AG20443 (cell line): ENCODE data around the gene WASF3.

Experiments used
- DNase-seq: peaks from one replicate; pipeline ENCODE4 v3.0.0; 2012; ENCODE audit warnings: low spot score, mixed read lengths

WASF3 gene

DNA sequence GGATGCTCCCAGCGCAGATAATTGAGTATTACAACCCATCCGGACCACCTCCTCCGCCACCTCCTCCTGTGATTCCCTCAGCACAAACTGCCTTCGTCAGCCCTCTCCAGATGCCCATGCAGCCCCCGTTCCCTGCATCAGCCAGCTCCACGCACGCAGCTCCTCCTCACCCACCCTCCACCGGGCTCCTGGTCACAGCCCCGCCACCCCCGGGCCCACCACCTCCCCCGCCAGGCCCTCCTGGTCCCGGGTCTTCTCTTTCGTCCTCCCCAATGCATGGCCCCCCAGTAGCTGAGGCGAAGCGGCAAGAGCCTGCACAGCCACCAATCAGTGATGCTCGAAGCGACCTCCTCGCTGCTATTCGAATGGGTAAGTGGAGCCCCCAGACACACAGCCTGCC, 125.1 kb downstream of the WASF3 start:
- no peak for DNase-seq

DNA sequence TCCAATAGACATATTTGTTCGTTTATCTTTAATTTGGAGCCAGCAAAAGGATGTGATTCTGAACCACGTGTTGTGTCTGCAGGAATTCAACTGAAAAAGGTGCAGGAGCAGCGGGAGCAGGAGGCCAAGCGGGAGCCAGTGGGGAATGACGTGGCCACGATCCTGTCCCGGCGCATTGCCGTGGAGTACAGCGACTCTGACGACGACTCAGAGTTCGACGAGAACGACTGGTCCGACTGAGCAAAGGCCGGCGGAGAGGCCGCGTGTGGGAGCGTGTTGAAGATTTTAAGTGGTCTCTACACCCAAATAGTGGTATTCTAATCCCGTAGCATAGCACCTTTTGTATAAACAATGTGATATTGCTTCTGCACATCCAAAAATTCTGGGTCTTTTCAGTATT, 128.1 kb downstream of the WASF3 start:
- DNase-seq, result no peak

DNA sequence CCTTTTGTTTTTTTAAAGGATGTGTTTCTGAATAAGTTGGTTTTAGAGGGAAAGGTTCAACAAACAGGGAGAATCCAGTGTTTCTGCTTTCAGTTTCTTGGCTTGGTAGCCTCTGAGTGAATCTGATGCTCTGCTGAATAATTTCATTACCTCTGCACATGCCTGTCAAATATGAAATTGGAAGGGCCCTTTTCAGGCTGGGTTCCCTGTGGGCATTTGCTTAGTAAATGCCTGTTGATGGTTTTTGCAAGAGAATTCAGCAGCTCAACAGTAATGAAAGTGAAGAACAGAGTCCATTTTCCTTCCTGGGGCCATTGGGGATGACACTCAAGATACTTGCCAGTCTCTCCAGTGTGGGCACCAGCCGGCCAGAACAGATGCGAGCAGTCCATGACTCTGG, 128.8 kb downstream of the WASF3 start:
- DNase-seq, result no peak

DNA sequence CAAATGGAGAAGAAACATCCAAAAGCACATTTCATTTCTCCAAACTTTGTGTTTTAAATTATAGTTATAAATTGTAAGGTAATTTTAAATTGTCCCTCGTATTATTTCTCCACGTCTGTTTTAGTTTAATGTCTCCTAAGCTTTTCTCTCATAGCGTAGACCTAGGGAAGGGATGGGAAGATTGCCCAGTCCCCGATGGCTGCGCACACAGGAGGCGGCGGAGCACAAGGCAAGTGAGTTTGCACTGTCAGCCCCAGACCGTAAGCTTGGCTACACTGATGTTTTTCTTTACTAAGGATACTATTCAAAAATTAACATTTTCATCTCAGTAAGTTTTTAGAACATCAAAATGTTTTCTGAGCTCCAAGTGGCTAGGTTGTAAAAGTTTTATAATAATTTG, 130.8 kb downstream of the WASF3 start:
- DNase-seq, result no peak

DNA sequence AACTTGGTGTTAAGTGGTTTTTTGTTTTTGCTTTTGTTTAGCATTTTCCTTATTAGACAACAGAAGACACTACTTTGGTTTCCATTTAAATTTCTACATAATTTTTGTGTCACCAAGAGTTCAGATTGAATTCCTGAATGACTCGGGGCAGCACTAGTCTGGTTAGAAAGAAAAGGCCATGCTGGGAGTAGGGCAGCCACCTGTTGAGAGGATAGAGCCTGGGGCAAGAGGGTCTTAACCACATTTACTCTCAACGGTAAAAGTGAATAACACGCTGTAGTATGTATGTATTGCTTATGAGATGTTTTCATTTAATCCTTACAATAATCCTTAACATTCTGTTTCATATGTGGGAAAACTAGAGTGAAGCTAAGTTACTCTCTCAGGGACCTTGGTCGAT, 131.5 kb downstream of the WASF3 start:
- no peak for DNase-seq

DNA sequence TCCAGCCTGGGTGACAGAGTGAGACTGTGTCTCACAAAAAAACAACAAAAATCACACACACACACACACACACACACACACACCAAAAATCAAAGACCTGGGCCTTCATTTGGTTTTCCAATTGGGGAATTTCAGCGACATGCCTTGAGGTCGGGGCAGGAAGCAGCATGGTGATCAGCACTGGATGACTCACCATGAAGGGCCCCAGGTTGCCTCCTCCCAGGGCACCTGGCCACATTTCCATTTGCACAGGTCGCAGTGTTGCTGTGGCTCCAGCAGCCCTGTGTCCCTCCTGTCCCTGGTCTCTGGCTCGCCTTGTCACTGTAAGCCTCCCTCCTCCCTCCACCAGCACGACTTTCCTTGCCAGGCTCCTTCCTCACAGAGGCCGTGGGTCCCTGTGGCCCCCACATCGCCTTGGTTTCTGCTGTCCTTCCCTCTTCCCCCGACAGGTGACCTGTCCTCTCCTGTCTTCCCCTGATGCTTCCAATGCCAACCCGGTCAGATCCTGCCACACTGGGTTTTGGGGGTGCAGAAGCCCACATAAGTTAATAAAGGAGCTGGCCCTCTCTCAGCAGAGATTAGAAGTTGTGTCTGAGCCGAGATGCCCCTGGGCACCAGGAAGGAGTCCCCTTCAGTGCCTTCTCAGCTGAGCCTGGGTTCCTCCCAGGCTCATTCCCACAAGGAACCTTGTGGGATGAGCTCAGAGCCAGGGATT, 136.4 kb downstream of the WASF3 start:
- no peak for DNase-seq

DNA sequence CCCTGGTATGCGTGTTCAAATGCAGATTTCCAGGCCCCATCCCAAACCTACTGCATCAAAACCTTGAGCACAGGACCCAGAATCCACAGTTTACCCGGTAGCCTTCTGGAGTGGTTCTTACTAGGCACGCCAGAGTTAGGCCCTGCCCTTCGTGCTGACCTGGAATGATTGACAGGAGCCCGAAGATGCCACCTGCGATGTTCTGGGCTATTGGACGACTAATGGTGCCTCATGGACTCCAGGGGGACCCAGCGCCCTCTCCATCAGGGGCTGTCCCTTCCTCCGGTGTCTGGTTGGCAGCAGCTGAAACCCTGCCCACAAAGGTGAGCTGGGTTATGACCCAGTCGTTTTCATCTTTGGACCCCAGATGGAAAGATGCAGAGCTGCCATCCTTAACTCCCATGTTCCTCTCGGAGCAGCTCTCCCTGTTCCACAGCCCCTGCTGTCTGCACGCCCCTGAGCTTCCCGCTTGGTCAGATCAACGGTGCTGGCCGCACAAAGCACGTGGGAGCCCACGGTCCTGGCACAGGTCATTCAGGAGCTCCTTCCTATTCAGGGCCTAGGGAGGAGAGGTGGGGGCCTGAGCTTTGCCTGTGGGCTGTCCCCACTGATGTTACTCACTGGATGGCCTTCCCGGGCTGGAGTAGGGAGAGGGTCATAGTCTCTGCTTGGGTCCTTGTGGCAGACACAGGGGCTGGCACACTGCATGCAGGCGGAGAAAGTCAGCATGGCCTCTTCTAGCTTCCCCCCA, 137.3 kb downstream of the WASF3 start:
- DNase-seq, result no peak

DNA sequence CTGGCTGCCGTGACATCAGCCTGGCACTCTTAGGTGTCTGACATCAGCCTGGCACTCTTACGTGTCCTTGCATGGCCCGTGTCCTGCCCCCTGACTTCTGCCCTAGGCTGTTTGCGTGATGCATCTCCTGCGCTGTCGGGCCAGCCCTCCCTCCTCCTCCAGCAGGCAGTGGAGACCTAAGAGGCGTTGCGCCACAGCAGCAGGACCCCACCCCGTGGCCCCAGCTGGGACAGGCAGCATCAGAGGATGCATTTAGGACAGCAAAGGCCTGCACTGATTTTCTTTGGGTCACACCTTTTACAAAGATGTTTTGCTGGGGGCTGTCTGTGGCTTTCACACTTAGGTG, 137.8 kb downstream of the WASF3 start:
- DNase-seq, result peak; percentile 33

DNA sequence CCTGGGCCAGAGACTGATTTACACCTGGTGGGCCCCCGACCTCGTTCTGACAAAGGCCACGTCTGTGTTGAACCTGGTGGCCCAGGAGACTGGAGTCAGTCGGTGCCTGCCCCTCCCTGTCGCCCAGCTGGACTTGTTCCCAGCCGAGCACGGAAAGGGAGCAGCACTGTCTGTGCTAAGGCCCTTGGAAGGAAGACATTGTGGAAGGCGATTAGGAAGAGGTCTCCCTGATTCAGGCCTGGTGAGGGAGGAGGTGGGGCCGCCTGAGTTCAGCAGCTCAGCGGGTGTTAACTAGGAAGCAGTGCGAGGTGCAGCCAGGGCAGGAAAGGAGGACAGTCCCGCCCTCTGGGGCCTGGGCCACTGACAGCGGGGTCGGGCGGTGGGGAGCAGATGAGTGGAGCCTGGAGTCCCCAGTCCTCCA, 138.4 kb downstream of the WASF3 start:
- DNase-seq, result no peak

DNA sequence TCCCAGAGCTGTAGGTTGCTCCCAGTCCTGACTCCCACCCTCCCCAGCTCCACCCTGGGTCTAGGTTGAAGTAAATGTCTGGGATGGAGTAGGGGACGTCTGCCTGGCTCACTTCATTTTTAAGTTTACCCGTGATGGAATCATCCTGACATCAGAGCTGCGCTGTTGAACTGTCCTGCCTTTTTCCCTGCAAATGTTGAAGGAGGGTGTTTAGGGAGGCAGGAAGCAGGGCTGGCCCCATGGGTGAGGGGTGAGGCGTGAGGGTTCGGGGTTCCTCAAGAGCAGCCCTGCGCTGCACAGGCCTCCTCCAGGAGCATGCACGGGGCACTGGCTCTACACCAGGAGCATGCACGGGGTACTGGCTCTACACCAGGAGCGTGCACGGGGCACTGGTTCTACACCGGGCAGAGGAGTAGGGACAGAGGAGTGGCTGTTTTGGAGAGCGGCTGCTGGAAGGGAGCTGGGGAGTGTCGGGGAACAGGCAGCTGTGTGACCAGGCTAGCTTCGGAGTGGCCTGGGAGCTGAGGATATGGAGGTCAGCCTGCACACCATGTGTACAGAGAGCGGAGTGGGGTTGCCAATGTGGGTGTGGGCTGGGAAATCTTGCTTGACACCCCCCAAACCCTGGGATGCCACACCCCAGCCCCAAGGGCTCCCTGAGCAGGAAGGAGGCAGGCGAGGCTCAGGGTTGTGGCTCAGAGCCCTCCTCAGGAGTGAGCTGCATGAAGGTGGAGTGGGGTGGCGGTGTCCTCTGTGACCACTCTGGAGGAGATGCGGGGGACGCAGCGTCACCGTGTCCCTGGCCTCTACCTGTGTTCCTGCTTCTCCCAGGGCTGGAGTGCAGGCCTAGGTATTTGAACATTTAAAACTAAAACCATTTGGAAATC, 139.8 kb downstream of the WASF3 start:
- DNase-seq, result no peak

DNA sequence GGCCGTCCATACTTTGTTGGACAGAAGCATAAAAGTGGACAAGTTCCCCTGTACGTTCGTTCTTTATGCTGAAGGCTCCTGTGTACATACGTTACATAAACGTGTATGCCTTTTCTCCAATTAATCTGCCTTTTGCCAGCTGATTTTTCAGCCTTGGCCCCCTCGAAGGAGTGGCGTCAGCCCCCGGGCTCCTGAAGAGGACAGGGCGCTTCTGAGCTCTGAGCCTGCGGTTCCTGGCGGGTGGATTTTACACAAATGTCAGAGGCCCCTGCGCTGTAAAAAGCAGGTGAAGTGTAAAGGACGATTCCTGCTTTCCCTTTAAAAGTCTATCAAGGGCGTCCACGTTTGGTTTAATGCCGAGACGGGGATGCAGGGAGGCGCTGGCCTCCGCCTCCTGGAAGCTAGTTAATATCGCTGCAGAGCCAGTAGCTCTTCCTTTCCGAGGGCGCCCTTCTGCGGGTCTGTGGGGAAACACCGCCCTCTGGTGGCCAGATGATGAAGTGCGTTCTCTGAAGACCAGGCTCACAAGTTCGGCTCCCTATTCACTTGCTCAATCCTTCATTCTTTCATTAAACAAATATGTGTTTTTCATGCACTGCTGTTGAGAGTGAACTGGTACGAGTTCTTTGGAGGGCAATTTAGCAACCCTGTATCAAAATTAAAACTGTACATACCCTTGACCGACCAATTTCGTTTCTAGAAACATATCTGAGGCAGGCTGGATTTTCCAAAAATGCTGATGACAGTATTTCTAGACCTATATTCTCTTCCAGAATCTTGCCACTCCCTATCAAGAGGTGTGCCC, 141.1 kb downstream of the WASF3 start:
- DNase-seq, result peak; percentile 95

DNA sequence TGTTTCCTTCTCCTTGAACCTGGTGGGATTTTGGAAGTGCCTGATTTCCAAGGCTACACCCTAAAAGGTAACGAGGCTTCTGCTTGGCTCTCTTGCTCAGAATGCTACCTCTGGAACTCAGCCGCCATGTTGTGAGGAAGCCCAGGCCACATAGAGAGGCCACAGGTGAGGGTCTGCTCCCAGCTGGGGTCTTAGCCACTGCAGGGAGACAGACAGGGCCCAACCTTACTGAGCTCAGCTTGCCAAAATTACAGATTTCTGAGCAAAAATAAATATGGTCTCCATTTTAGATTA, 141.7 kb downstream of the WASF3 start:
- DNase-seq, result no peak

DNA sequence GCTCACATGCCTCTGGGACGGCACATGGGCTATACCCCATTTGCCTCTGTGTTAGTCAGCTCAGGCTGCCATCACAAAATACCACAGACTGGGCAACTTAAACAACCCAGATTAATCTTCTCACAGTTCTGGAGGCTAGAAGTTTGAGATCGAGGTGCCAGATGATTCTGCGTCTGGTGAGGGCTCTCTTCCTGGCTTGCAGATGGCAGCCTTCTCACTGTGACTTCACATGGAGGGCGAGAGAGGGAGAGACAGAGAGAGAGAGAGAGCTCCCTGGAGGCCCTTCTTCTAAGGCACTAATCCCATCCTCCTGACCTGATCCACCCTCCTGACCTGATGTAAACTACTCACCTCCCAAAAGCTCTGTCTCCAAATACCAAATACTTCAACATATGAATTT, 148.1 kb downstream of the WASF3 start:
- no peak for DNase-seq

DNA sequence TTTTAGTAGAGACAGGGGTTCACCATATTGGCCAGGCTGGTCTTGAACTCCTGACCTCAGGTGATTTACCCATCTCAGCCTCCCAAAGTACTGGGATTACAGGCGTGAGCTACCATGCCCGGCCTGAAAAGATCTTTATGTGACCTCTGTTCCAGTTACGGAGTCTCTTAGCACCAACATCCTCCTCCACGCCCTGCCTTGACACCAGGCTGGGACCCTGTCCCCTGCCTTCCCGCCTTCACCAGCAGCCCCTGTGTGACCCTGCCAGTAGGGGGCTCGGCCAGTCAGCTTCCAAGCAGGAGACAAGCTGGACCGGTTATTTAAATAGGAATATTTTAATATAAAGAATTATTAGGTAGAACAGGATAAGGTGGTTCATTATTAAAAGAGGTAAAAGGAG, 148.9 kb downstream of the WASF3 start:
- no peak for DNase-seq

DNA sequence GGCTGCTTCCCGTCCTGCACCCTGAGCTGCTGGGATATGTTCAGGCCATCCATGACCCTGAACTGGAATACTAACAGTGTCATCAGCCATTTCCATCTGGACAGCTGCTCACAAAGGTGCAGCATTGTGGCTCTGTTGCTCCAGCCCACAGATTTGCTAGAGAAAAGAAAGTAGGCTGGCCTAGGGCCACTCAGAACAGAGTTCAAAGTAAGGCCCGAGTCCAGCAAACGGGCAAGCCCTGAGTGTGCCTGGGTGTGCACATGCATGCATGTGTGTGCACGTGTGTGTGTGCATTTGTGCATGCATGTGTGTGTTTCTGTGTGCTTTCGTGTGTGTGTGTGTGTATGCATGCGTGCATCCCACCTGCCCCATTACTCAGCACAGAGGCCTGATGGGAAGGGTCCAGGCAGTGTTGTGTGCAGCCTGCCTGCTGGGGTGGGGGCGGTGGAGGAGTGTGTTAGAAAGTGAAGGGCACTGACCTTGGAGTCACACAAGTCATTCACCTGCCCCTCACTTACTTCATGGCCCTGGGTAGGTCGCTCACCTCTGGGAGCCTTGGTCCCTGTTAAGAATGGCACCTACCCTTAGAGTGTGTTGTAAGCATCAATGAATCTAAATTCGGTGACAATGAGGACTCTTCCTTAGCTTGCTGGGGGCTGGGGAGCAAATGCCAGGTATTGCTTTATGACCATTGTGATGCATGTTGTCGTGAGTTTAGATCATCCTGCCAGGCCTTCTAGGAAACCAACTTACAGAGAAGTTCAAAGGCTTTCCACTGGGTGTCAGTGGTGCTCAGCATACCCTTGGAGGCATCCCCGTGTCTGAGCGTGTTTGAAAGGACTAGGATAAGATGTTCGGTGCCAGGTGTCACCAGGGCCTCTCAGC, 149.9 kb downstream of the WASF3 start:
- peak; percentile 80 for DNase-seq

DNA sequence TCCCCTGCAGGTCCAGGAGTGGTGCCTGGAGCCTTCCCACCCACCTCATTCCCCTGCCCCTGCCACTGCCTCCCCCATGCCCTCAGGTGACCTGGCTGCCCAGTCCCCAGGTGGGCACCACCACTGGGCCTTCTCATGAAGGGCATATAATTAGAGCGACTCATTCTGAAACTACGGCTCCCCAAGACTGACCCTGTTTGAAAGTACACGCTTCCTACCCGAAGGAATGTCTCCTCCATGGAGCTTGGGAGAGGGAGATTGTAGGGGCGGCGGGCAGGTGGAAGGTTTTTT, 150.5 kb downstream of the WASF3 start:
- DNase-seq, result no peak

DNA sequence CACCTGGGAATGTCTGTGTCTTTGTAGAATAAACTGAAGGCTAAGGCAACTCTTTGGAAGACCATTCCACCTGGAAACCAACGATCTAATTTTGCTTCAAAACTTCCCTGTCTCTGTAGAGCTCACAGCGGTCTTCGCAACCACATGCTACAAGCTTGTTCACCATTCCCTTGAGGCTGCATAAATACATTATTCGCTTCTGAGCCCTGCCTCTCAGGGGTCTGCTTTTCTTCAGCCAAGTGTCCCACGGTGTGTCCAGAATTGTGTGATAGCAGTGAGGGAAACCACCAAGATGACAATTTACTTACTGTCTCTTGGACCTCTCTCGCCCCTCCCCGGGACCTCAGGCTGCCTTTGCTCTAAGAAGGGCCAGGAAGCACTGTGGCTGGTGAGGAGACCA, 152.0 kb downstream of the WASF3 start:
- no peak for DNase-seq

DNA sequence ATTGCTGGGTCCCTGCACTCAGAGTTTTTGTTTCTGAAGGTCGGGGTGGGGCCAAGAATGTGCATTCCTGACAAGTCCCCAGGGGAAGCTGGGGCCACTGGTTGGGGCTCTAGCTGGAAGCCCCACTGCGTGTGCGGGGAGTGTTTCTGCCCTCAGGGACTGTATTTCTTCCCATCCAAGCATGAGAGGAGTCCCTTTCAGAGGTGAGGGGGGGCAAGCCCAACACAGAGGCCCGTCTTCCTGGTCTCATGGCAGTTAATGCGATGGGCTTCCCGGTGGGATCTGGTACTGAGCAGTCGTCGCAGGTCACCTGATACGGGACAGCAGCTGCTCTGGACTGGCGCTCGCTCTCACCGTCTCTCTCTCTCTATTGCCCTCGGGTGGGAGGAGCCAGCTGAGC, 152.7 kb downstream of the WASF3 start:
- DNase-seq, result no peak

DNA sequence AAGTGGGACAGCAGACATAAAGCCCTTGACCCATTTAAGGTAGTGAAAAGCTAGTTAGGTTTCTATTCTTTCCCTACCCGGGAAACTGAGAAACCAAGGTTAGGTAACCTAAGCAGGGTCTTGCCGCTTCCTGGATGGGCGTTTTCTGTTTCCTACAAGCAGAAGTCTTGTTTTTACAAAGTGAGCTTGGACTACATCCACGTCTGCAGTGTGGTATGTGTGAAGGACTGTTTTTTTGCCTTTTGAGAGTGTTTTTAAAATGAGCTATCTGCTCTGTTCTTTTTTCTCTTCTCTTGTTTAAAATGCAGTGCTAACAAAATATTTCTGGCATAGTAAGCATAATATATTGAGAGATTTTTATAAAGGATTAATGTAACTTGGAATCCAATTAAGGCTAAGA, 153.7 kb downstream of the WASF3 start:
- no peak for DNase-seq

DNA sequence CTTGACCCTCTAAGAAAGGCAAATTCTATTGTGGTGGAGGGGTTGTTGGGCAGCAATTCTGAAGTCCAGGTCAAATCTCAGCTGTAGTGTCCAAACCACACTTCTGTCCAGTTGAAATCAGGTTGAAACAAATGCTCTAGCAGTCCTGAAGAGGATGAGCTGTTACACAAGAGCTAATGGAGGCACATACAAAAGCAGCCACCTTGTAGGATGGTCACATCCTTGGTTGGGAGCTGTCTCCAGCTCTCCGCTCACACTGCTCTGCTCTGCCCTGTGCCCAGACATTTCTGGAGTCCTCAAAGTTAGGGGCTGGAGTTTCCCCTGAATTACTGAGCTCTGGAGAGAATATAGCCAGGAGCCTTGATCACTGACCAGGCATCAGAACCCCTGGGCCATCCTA, 155.9 kb downstream of the WASF3 start:
- no peak for DNase-seq

DNA sequence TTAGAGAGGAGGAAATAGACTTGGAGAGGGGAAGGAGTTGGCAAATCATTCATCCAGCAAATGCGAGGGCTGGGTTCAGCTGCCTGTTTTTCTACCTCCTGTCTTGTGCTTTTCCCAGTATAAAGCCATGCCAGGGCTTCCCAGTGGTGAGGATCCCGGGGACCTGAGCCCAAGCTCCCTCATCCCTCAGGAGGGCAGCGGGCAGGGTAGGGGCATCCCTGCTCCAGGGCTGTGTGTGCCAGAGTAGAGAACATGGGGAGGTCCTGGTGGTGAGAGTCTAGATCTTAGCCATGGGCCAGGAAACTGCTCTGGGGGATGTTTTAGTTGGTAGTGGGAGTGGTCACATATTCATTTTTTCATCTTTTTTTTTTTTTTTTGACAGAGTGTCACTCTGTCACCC, 159.5 kb downstream of the WASF3 start:
- no peak for DNase-seq

DNA sequence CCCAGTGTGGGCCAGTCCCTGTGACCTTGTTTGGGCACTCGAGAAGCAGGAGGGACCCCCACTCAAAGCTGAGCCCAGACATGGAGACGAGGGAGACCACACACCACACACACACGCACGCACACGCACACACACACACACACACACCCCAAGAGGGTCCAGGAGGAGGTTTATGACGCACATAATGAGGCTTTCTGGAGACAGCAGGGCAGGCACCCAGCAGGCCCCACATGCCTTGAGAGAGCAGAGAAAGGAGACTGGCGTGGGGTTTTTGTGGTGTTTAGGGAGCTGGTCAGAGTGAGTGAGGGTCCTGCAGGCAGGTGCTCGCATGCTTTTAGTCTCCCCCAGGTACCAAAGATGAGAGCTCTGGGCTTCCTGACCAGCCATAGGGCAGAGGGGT, 160.7 kb downstream of the WASF3 start:
- no peak for DNase-seq
